ENCODE measurements around the gene CNKSR2. TPM values are rescaled to one million over a fixed set of nuclear protein-coding genes. Genes with fewer than 3 reads are reported as not detected.

CNKSR2 gene
- 38.0 and 52.9 TPM in 2 replicates for total RNA-seq (2021)
- long read RNA-seq, full-length matches to known transcripts, result 43 of 141 reads
- long read RNA-seq, partial matches to known transcripts, result 87 of 141 reads
- long read RNA-seq, other reads (novel, unspliced or antisense), result 11 of 141 reads

DNA sequence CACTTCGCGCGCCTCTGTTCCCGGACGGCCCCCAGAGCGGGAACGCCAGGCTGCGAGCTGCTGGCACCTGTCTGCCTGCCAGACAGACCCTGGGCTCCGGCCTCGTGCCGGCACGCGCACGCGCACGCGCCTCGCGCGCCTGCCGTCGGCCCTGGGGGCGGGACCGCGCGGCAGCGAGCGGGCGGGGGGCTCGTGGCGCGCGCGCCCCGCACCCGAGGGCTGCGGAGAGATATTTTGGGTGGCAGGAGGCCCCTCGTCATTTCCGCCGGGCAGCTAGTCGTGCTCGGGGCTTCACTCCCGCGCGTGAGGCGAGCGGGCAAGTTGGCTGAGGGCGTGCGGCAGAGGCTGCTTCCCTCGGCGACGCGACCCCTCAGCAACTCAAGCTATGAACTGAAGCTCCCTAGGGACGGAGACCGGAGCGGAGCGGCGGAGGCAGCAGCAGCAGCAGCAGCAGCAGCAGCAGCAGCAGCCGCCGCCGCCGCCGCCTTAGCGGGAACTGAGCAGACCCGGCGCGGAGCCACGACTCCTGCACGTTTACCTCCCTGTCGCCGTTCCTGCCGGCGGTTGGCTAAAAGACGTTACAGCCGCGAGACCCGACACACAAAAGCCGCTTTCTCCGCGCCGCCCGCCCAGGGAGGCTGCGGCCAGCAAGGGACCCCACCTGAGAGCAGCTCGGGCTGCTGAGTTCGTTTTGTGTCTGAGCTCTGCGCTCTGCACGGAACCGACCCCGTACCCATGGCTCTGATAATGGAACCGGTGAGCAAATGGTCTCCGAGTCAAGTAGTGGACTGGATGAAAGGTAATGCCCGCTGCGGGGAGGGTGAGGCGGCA, at the start of gene CNKSR2:
Gene CNKSR2 (plus strand): TSS at position 256 of the 831 bp plus-strand sequence. CDS start 480 bp downstream, at position 736.
- H3K4me3 Mint-ChIP-seq, result peak within 1 kb of the TSS; percentile 94 to 96
- H2BK15ac ChIP-seq (ENCODE audit: low read depth, low read length), result no peak within 1 kb of the TSS
- H2BK120ac ChIP-seq (ENCODE audit: low read depth, low read length, poor library complexity, severe bottlenecking), result no peak within 1 kb of the TSS
- peak; percentile 83 for DNase-seq
- no peak within 1 kb of the TSS for H3T11ph ChIP-seq (ENCODE audit: low read length)
- no peaks in the 10 kb centered on the region for H3K79me2 ChIP-seq (ENCODE audit: insufficient read depth, low read length)
- WGBS (ENCODE audit: extremely low coverage, insufficient read length, low lambda C conversion rate), result no CpG with 5 or more reads among the region's 94 CpGs
- no peak within 1 kb of the TSS for H3K56ac ChIP-seq (ENCODE audit: insufficient read length, low read depth, low read length)
- H3K4me1 Mint-ChIP-seq, result peaks cover 13 to 40% of the 10 kb centered on the region in 2 experiments
- no peak within 1 kb of the TSS for H2BK5ac ChIP-seq (ENCODE audit: insufficient read length, low read length)
- no peaks in the 10 kb centered on the region for H3K9me3 ChIP-seq (ENCODE audit: control insufficient read depth, low read depth, low read length)
- H3K79me1 ChIP-seq (ENCODE audit: insufficient read depth, low read depth, low read length, poor library complexity, severe bottlenecking), result no peaks in the 10 kb centered on the region
- H2BK12ac ChIP-seq (ENCODE audit: insufficient read length, low read depth, low read length), result no peak within 1 kb of the TSS
- no peaks in the 10 kb centered on the region for H3K27me3 ChIP-seq (ENCODE audit: insufficient read depth, low read length)
- no peaks in the 10 kb centered on the region for H4K20me1 ChIP-seq (ENCODE audit: control insufficient read depth, insufficient read depth, insufficient read length)
- peak within 1 kb of the TSS in 2 of 3 experiments; percentile 81 to 89; a peak in 3 of 7 replicates for H3K27ac Mint-ChIP-seq
- no peak within 1 kb of the TSS for H2AFZ ChIP-seq (ENCODE audit: low read length)
- H4K91ac ChIP-seq (ENCODE audit: insufficient read length, low read depth, low read length), result no peak within 1 kb of the TSS
- peaks cover 21% of the 10 kb centered on the region for H3K27me3 Mint-ChIP-seq (ENCODE audit: low read depth)
- H3K4me2 ChIP-seq (ENCODE audit: insufficient read depth, insufficient read length, low read length), result peak within 1 kb of the TSS; percentile 87
- peak within 1 kb of the TSS; percentile 40 for H3K18ac ChIP-seq (ENCODE audit: insufficient read length, low read depth, low read length)
- H3K36me3 Mint-ChIP-seq (ENCODE audit: insufficient read depth in 1 of 3, low read depth in 3 of 3), result peaks cover 0 to 3% (median 0%) of the 10 kb centered on the region in 3 experiments; a peak in 2 of 7 replicates
- no peaks in the 10 kb centered on the region for H3K4me1 ChIP-seq (ENCODE audit: insufficient read depth, low read length)
- no peak within 1 kb of the TSS for H4K5ac ChIP-seq (ENCODE audit: insufficient read length, low read depth, low read length)
- peak within 1 kb of the TSS; percentile 38 for H3K9ac ChIP-seq (ENCODE audit: extremely low read depth, insufficient read length, low read length)
- H3K27ac ChIP-seq (ENCODE audit: insufficient read length, low read depth, low read length), result no peak within 1 kb of the TSS
- H3K14ac ChIP-seq (ENCODE audit: insufficient read depth, low read length), result peak within 1 kb of the TSS; percentile 70; the same call in 1 of the 2 replicates
- H3K4ac ChIP-seq (ENCODE audit: low read depth, low read length), result no peak within 1 kb of the TSS
- TF ChIP-seq, protein P1, sequence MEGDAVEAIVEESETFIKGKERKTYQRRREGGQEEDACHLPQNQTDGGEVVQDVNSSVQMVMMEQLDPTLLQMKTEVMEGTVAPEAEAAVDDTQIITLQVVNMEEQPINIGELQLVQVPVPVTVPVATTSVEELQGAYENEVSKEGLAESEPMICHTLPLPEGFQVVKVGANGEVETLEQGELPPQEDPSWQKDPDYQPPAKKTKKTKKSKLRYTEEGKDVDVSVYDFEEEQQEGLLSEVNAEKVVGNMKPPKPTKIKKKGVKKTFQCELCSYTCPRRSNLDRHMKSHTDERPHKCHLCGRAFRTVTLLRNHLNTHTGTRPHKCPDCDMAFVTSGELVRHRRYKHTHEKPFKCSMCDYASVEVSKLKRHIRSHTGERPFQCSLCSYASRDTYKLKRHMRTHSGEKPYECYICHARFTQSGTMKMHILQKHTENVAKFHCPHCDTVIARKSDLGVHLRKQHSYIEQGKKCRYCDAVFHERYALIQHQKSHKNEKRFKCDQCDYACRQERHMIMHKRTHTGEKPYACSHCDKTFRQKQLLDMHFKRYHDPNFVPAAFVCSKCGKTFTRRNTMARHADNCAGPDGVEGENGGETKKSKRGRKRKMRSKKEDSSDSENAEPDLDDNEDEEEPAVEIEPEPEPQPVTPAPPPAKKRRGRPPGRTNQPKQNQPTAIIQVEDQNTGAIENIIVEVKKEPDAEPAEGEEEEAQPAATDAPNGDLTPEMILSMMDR (conservative IDR thresholded peaks at IDR 0.05), result no peak
- H3K23me2 ChIP-seq (ENCODE audit: insufficient read length, low read depth, low read length, poor library complexity, severe bottlenecking), result peaks cover 15% of the 10 kb centered on the region
- H3K23ac ChIP-seq (ENCODE audit: insufficient read length, low read depth, low read length), result no peak within 1 kb of the TSS
- H2BK20ac ChIP-seq (ENCODE audit: low read depth, low read length, poor library complexity, severe bottlenecking), result no peak within 1 kb of the TSS
- peaks cover 0 to 23% of the 10 kb centered on the region in 2 experiments; a peak in 3 of 5 replicates for H3K9me3 Mint-ChIP-seq
- H4K8ac ChIP-seq (replicated peaks; ENCODE audit: insufficient read length, low read depth, low read length), result no peak within 1 kb of the TSS
- H2AK5ac ChIP-seq (ENCODE audit: insufficient read length, low read length), result no peak within 1 kb of the TSS
